ENCODE results near the gene ZNF142.

Gene ZNF142, protein sequence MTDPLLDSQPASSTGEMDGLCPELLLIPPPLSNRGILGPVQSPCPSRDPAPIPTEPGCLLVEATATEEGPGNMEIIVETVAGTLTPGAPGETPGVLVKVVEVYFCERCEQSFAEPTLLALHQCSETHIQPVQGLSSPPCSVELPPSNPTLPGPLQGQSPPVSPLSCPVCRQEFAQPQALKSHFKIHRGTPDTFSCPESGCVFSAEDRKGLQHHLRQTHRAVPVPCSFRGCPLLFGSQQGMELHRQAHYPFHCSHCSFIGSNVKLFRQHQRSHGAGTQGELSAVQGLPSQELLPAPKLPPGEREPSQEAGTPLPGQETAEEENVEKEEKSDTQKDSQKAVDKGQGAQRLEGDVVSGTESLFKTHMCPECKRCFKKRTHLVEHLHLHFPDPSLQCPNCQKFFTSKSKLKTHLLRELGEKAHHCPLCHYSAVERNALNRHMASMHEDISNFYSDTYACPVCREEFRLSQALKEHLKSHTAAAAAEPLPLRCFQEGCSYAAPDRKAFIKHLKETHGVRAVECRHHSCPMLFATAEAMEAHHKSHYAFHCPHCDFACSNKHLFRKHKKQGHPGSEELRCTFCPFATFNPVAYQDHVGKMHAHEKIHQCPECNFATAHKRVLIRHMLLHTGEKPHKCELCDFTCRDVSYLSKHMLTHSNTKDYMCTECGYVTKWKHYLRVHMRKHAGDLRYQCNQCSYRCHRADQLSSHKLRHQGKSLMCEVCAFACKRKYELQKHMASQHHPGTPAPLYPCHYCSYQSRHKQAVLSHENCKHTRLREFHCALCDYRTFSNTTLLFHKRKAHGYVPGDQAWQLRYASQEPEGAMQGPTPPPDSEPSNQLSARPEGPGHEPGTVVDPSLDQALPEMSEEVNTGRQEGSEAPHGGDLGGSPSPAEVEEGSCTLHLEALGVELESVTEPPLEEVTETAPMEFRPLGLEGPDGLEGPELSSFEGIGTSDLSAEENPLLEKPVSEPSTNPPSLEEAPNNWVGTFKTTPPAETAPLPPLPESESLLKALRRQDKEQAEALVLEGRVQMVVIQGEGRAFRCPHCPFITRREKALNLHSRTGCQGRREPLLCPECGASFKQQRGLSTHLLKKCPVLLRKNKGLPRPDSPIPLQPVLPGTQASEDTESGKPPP (N-terminal part only)

DNA sequence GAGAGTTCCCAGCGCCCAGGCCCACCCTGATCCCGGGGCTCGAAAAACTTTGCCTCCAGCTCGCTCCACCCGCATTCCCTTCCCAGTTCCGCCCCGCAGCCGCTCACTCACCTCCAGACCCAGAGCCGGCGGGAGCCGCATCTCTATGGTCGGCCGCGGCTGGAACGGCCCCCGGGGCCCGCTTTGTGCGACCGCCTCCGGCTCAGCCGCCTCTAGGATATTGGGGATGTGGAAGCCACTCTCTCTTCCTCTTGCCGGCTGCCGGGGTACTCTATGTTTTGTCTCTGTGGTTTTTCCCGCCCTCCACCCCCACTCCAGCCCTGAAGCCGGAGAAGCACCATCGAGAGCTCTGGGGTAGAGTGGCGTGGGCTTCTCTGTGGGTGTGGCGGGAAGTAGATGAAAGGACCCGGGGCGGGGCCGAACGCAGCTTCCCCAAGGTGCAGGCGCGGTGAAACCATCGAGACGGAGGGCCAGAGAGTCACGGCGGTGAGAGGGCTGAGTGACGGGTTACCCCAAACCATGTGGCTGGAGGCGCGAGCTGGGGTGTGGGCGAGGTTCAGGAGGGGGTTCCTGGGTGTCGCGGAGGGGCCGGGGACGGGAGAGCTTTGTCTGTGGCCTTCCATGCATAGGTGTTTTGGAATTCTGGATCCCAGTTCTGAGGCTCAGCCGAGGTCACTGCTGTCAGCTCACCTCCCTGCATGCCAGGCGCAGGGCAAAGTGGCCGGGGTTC lies at the start of gene ZNF142, which contains the start of gene BCS1L:
TSS of gene ZNF142 (minus strand) at position 366 of the 730 bp plus-strand sequence. CDS start 3,194 bp downstream, outside the sequence.
TSS of gene BCS1L (plus strand) at position 426 of the 730 bp plus-strand sequence. CDS start 1,305 bp downstream, outside the sequence.
- DNase-seq = peak; percentile 94 to 96

DNA sequence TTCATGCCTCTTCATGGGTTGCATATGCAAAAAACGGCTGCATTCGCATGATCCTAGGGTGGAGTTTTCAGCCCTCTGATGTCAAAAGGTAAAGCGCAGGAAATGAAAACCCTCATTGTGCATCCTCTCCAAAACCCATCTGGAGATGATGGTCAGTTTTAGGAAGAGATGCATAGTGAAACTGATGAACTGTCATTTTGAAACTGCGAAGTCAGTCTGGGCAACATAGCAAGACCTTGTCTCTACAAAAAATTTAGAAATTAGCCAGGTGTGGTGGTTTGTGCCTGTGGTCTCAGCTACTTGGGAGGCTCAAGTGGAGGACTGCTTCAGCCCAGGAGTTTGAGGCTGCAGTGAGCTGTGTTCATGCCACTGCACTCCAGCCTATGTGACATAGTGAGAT lies 48.7 kb upstream of the ZNF142 start:
- no peak for DNase-seq

GRCh38 chr2:218703341-218703740 lies 43.9 kb upstream of the ZNF142 start:
- DNase-seq = no peak

- DNase-seq = no peak
These were observed 42.4 kb upstream of the ZNF142 start for GRCh38 chr2:218701806-218702205.

DNA sequence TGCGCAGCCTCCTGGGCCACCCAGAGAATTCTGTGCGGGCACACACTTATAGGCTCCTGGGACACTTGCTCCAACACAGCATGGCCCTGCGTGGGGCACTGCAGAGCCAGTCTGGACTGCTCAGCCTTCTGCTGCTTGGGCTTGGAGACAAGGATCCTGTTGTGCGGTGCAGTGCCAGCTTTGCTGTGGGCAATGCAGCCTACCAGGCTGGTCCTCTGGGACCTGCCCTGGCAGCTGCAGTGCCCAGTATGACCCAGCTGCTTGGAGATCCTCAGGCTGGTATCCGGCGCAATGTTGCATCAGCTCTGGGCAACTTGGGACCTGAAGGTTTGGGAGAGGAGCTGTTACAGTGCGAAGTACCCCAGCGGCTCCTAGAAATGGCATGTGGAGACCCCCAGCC lies 39.5 kb upstream of the ZNF142 start:
- DNase-seq = no peak

DNA sequence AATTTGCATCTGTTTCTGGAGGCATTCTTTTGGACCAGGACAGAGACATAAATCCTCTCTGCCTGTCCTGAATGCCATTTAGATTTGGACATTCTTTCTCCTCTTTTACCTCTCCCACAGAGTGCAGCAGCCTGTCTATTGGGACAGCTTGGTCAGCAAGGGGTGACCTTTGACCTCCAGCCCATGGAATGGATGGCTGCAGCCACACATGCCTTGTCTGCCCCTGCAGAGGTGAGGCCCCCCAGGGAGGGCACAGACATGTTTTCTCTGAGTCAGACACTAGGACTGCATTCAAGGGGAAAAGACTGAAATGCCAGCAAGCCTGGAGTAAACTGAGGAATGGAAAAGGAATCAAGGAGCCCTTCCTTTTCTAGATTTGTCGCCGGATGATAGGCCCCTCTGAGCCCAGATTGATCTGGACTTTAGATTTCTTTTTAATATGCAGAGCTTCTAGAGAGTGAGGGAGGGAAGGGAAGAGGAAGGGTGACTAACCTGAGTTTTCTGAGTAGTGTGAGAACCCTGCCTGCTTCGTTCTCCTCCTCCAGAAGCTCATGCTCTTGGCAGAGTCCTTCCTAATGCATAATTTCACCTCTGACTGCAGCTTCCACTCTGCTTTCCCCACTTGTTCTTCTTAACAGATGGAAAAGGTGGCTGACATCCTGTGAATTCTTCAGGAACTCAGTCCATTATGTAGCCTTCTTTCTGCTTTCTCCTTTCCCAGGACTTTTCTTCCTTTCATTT lies 35.2 kb upstream of the ZNF142 start:
- DNase-seq = no peak

DNA sequence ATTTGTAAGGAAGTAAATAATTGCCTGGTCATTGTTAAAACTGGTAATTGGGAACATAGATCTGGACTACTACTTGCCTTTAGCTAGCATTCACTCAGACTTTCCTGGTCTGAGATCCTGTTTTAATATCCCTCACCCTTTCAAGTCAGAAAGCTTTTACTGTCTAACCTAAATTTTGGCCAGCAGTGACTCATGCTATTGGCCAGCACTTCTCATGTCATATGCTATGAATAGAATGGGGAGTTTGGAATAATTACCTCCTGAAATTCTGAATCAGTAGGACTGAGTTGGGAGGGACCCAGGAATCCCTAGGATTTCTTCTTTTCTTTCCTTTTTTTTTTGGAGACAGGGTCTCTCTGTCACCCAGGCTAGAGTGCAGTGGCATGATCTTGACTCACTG lies 31.8 kb upstream of the ZNF142 start:
- no peak for DNase-seq

DNA sequence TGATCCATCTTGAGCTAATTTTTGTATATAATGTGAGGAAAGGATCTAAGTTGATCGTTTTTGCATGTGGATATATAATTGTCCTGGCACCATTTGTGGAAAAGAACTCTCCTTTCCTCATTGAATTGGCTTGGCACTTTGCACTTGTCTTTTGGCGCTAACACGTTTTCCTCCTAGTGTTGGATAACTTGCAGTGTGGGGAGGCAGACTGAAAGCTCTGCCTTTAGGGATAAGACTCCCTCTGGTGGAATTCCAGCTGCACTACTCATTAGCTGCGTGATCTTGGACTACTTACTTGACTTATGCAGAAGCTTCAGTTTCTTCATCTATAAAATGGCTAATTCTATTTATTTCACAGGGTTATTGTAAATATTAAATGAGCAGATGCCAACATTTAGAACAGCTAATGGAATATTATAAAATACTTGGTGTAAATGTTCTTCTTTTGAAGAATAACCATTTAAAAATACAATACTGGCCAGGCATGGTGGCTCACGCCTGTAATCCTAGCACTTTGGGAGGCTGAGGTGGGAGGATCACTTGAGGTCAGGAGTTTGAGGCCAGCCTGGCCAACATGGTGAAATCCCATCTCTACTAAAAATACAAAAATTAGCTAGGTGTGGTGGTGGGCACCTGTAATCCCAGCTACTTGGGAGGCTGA lies 28.1 kb upstream of the ZNF142 start:
- DNase-seq = peak in 1 of 2 experiments; percentile 17

GRCh38 chr2:218680061-218680460 lies 20.6 kb upstream of the ZNF142 start:
- DNase-seq = no peak

DNA sequence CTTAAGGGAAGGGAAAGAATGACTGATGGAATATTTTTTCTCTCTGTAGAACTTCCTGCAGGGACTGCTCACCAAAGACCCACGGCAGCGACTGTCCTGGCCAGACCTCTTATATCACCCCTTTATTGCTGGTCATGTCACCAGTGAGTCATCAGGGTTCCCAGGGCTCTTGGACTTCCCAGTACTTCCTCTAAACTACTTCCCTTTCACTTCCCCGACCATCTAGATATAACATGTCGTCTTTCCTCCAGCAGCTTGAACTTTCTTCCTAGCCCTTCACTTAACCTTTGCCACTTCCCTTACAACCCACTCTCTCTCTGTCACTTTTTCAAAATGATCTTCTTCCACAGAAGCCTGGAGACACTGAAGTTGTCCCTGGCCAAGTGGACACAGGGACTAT lies 19.7 kb upstream of the ZNF142 start:
- no peak for DNase-seq

DNA sequence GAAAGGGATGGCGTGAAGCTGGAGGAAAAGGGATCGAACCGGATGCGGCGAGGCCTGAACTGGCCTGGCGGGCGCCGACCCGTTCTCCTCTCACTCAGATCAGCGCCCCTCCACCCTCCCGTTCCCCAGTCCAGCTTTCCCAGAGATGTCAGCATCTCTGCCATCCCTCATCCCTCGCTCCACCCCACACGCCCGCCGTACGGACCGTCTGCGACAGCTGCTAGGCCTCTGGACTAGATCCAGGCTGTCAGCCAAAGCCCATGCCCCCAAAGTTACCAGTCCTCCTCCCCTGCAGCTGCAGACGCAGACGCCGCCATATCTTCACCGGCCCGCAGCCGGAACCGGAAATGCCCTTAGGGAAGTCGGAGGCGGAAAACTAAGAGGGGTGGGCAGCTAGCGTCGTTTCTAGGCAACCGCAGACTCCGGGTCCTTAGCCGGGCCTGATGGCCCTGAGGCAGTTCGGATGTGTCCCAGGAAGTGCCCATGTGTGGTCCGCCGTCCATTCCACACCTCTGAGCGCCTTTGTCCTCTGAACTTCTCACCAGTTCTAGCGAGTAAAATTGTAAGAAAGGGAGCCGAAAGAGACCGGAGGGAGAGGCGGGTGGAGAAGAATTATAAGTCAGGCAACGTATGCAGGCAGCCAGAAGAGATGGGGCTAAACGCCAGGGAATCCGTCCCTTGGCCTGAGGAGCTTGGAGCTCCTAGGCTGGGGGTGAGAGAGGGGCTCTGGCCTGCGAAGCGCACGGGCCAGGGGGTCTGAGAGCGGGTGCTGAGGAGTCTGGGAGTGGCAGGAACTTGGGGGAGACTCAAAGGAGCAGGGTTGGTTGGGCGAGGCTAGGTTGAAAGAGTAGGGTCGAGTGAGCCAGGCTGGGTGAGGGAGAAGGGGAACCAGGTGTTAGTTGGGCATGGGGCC lies 12.5 kb upstream of the ZNF142 start, which contains the start of the genes RNF25 and STK36:
TSS of gene RNF25 (minus strand) at position 349 of the 913 bp plus-strand sequence. CDS start at position 317, 32 bp downstream.
TSS of gene STK36 (plus strand) at position 433 of the 913 bp plus-strand sequence. CDS start 744 bp downstream, outside the sequence.
- DNase-seq = peak; percentile 74 to 81

DNA sequence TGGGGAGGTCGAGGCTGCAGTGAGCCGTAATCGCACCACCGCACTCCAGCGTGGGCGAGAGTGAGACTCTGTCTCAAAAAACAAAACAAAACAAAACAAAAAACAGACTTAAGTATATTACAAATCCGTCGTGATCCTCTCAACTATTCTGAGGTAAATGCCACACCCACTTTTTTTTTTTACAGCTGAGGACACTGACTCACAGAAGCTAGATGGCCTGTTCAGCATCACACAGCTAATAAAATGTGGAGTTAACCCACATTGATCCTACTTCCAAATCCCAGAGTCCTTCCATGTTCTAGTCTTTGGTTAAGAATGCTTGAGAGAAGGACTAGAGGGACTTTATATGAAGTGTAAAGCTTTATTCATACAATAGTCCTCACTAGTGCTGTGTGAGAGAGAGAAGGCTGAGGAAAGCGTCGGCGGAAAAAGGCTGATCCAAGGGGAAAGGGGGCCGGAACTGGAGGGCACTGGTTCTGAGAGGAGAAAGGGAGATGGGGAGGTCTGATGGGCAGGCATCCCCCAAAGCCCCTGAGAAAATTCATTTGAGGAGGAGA lies 11.8 kb upstream of the ZNF142 start:
- DNase-seq = no peak

- no peak for DNase-seq
These were observed 5.2 kb upstream of the ZNF142 start for GRCh38 chr2:218664653-218665052.

DNA sequence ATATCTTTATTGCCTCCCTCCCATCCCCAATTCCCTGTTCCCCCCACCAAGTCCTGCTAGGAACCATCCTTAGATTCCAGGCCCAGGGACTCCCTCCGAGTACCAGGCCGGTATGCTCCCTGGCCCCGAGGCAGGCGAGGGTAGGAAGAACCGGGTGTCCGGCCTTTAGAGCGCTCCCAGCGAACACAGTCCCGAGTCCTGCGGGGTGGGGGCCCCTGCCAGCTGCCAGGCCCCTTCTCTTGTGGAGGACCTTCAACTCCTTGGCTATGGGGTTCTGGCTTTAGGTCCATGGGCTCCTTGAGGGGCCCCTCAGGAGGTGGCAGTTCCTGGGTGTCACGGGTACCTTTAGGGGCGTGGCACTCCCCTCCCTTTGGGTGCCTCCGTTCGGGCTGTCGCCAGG lies 4.5 kb upstream of the ZNF142 start:
- DNase-seq = no peak

DNA sequence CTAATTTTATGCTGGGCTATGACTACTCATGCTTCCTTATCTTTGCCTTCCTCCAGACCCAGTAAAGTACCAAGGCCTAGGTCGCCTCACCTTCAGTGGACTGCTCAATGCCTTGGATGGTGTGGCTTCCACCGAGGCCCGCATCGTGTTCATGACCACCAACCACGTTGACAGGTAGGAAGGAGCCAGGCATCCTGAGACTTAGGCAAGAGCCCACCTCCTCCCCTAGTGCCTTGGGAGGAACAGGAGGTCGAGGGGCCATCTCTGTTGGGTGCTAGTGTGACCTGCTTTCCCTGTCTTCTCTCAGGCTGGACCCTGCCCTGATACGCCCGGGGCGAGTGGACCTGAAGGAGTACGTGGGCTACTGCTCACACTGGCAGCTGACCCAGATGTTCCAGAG lies 3.4 kb upstream of the ZNF142 start:
- no peak for DNase-seq

DNA sequence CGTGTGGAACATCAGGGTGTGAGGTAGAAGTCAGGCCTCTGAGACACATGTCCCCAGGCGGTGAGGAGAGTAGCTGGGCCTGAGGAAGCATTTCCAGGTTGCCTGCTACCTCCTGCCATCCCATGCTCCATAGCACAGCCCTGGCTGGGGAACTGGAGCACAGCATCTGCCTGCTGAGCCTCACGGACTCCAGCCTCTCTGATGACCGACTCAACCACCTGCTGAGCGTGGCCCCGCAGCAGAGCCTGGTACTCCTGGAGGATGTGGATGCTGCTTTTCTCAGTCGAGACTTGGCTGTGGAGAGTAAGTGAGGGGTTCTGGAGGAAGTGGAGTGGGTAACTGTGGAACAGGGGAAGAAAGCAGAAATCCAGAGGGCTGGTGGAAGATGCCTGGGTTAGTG lies 3.0 kb upstream of the ZNF142 start:
- DNase-seq = no peak

- DNase-seq = no peak
These were observed 550 bp upstream of the ZNF142 start for GRCh38 chr2:218659988-218660358.

DNA sequence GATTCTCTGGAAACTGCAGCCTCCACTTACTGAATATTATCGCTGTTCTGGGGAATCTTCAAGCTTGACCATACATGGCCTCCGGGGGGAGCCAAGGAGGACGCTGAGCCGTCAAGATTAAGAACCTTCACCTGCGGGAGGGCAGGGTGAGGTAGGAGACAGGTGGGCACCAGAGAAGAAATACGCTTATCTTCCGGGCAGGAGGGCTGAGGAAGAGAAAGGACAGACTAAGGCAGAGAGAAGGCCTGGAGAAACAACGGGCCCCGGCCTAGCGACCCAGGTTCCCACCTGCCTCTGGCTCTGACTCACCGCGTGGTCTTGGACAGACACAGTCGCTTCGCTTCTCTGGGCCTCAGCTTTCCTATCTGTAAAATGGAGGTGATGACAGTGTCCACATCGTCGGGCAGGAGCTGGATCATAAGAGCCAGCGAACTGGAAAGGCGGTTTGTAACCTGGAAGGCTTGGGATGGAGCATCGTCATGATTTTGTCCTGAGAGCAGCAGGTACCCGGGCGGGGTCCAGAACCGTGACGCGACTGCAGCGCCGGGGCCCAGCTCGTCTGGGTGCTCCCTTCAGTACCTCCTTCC lies 659 bp downstream of the ZNF142 start:
- peak; percentile 38 to 40 for DNase-seq

DNA sequence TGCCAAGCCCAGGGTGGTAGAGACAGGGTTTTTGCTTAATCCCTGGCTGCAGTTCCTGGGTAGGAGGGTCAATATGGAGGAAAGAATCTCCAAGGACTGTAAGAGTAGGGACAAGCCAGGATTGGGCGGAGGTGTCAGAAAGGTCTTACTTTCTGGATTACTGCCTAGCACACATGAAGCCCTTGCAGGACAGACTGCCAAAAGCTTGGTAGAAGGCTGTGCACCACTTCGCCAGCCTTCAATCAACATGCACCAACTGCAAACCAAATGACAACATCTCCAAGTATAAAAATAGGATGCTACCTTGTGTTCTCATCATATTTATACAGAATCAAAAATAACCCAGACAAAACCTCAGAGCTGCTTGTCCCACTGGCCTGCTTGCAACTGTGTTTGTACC lies 3.7 kb downstream of the ZNF142 start:
- DNase-seq = no peak

All from stimulated activated CD4-positive, alpha-beta T cell treated with anti-CD3 and anti-CD28 coated beads, Interleukin-4, amount 100 ng/mL, for 4 hours (primary cell).